ENCODE measurements around the gene KIAA0232. TPM values are rescaled to one million over a fixed set of nuclear protein-coding genes. Genes with fewer than 3 reads are reported as not detected.

Gene KIAA0232
- total and polyA plus RNA-seq, 2 of the 8 experiments (the other 6 are each of a cell fraction or from before 2014, with no cell fraction given) = 5.6 to 23.3 TPM

GRCh38 chr4:6881908-6882307 lies 99.4 kb downstream of the KIAA0232 start (continued):
- no peak for TF ChIP-seq ATF2 (IDR thresholded peaks at IDR 0.05; ENCODE audit: low read length)

Data from H1 (cell line).